Stomach (tissue), 4 donors: ENCODE measurements around the gene NIM1K.

ENCODE experiments used
- EP300 ChIP-seq: sonication (generic); formaldehyde crosslinking; IDR thresholded peaks from one replicate; pipeline ENCODE4 v1.6.1; 2017; ENCODE audit warnings: antibody characterized with exemption
- TF ChIP-seq, protein P1 (sequence below), 7 experiments: fragments of 450-650 bp in 4 of 7; fragments of 200-600 bp in 3 of 7; sonication (generic) in 3 of 7; IDR thresholded peaks; one replicate each; pipeline ENCODE4 v1.5.1; 2016 to 2019; ENCODE audit warnings: antibody characterized with exemption in 7 of 7, control low read depth in 2 of 7, mild to moderate bottlenecking in 1 of 7

DNA sequence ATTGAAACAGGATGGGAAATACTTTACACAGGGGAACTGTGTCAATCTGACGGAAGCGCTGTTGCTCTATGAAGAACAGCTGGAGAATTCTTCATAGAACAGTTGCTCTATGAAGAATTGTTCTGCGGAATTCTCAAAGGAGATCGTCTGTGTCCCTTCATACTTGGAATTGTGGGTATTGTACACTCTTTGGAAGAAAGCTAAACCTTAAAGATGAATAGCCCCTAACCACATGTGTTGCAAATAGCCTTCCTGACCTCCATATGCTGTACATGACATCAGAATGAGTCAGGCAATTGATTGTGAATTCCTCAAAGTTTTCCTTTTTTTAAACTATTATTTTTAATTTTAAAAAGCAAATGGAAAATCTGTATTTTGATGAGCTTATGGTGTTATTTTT, 15.6 kb downstream of the NIM1K start:
- TF ChIP-seq, protein P1, sequence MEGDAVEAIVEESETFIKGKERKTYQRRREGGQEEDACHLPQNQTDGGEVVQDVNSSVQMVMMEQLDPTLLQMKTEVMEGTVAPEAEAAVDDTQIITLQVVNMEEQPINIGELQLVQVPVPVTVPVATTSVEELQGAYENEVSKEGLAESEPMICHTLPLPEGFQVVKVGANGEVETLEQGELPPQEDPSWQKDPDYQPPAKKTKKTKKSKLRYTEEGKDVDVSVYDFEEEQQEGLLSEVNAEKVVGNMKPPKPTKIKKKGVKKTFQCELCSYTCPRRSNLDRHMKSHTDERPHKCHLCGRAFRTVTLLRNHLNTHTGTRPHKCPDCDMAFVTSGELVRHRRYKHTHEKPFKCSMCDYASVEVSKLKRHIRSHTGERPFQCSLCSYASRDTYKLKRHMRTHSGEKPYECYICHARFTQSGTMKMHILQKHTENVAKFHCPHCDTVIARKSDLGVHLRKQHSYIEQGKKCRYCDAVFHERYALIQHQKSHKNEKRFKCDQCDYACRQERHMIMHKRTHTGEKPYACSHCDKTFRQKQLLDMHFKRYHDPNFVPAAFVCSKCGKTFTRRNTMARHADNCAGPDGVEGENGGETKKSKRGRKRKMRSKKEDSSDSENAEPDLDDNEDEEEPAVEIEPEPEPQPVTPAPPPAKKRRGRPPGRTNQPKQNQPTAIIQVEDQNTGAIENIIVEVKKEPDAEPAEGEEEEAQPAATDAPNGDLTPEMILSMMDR (IDR thresholded peaks at IDR 0.05), result no peak
- TF ChIP-seq EP300, result no peak
